K562 (cell line): ENCODE data around the gene ACSBG1. TPM values are rescaled to one million over a fixed set of nuclear protein-coding genes. Genes with fewer than 3 reads are reported as not detected.

Experiments used
- CTCFL ChIP-seq: IDR thresholded peaks from 2 replicates; pipeline ENCODE4 v1.6.1; 2011; ENCODE audit warnings: borderline replicate concordance, low read depth, mild to moderate bottlenecking, moderate library complexity, low read length; ENCODE audit not compliant: insufficient read depth, poor library complexity, severe bottlenecking
- E2F5 ChIP-seq: sonication (generic); formaldehyde crosslinking; IDR thresholded peaks from 2 replicates; pipeline ENCODE4 v1.8.0; 2022; ENCODE audit warnings: mild to moderate bottlenecking, missing genetic modification reagents
- HNRNPLL ChIP-seq: fragments of 200-400 bp; formaldehyde crosslinking; IDR thresholded peaks from 2 replicates; pipeline ENCODE4 v1.6.1; 2017; ENCODE audit warnings: low read length, low read depth, mild to moderate bottlenecking; ENCODE audit not compliant: poor library complexity, severe bottlenecking
- NFIC ChIP-seq: fragments of 450-650 bp; IDR thresholded peaks from 2 replicates; pipeline ENCODE4 v1.6.1; 2017; ENCODE audit warnings: mild to moderate bottlenecking, inconsistent platforms
- SIN3A ChIP-seq, 2 experiments: fragments of 150-350 bp in 1 of 2; IDR thresholded peaks; 2 replicates each; pipeline ENCODE4 v1.6.1; 2011 to 2016; ENCODE audit warnings: borderline replicate concordance in 2 of 2, low read depth in 2 of 2, low read length in 2 of 2, mild to moderate bottlenecking in 2 of 2, moderate library complexity in 2 of 2; ENCODE audit not compliant: control insufficient read depth in 1 of 2
- SRSF1 ChIP-seq: fragments of 200-400 bp; formaldehyde crosslinking; IDR thresholded peaks from 2 replicates; pipeline ENCODE4 v1.6.1; 2017; ENCODE audit warnings: mild to moderate bottlenecking, low read depth, low read length, moderate library complexity
- XRCC5 ChIP-seq: fragments of 200-400 bp; formaldehyde crosslinking; IDR thresholded peaks from 2 replicates; pipeline ENCODE4 v1.6.1; 2017; ENCODE audit warnings: low read depth, mild to moderate bottlenecking, low read length
- ZNF318 ChIP-seq, 2 experiments: fragments of 450-650 bp; IDR thresholded peaks; 2 replicates each; pipeline ENCODE4 v1.6.1; 2016; ENCODE audit warnings: mild to moderate bottlenecking in 2 of 2, borderline replicate concordance in 1 of 2, low read depth in 1 of 2, moderate library complexity in 1 of 2
- ZNF431 ChIP-seq: sonication (generic); formaldehyde crosslinking; IDR thresholded peaks from 2 replicates; pipeline ENCODE4 v1.8.0; 2022; ENCODE audit warnings: mild to moderate bottlenecking, missing genetic modification reagents
- polyA plus RNA-seq, 8 experiments: library from polyadenylated mRNA; depleted of rRNA in 4 of 8; stranded (reverse) in 5 of 8; unstranded in 3 of 8; fragments of >200 nt; fragmentation: Nextera tagmentation in 2 of 8; fragmentation: Illumina TruSeq in 1 of 8; extraction: Ambion mirVana in 2 of 8; extraction: Trizol in 1 of 8; gene quantifications; 2 replicates each; pipeline versions ENCODE4 v1.2.1 to v1.2.3, GENCODE V29; 2011 to 2014; ENCODE audit warnings: inconsistent platforms in 1 of 8, missing spikeins in 1 of 8
- total RNA-seq, 7 experiments: library from RNA; depleted of rRNA in 6 of 7; stranded (reverse); fragments of >200 nt in 6 of 7; fragmentation: Illumina TruSeq in 2 of 7; extraction: Trizol in 2 of 7; gene quantifications; 2 replicates each; pipeline versions ENCODE4 v1.2.1 to v1.2.3, GENCODE V29; 2011 to 2021; ENCODE audit warnings: low replicate concordance in 1 of 7
- TF ChIP-seq, protein P1 (sequence below), 3 experiments: IDR thresholded peaks in 2 of 3; conservative IDR thresholded peaks in 1 of 3; 2 replicates each; pipeline ENCODE4 v1.5.1; 2011 to 2012; ENCODE audit warnings: low read length in 3 of 3, mild to moderate bottlenecking in 3 of 3, control low read depth in 2 of 3, improper control_type of control experiment in 1 of 3, inconsistent platforms in 1 of 3, low read depth in 1 of 3, mixed read lengths in 1 of 3, moderate library complexity in 1 of 3; ENCODE audit not compliant: insufficient read depth in 2 of 3
- TF ChIP-seq, protein P2 (sequence below), 2 experiments: fragments of 450-650 bp in 1 of 2; sonication (generic) in 1 of 2; formaldehyde crosslinking; conservative IDR thresholded peaks; 2 replicates each; pipeline versions ENCODE4 v1.4.0 to v1.8.1; 2020 to 2022; ENCODE audit warnings: mild to moderate bottlenecking in 1 of 2, missing genetic modification reagents in 1 of 2

The ACSBG1 gene
- total and polyA plus RNA-seq, 9 of the 15 experiments (the other 6 are each of a cell fraction or from before 2014, with no cell fraction given): 0.36 to 6.4 (median 2.5) TPM

- TF ChIP-seq ZNF318 (IDR thresholded peaks at IDR 0.05; ENCODE audit: borderline replicate concordance in 1 of 2, low read depth in 1 of 2) (no peak), NFIC (no peak), HNRNPLL (no peak), SRSF1 (no peak), XRCC5 (no peak), ZNF431 (CRISPR knock-in tag) (no peak), CTCFL (peak; percentile 68), E2F5 (CRISPR knock-in tag) (no peak), SIN3A (IDR thresholded peaks at IDR 0.05; ENCODE audit: borderline replicate concordance in 2 of 2, control insufficient read depth in 1 of 2, low read depth in 2 of 2, low read length in 2 of 2) (no peak)
- TF ChIP-seq, protein P1, sequence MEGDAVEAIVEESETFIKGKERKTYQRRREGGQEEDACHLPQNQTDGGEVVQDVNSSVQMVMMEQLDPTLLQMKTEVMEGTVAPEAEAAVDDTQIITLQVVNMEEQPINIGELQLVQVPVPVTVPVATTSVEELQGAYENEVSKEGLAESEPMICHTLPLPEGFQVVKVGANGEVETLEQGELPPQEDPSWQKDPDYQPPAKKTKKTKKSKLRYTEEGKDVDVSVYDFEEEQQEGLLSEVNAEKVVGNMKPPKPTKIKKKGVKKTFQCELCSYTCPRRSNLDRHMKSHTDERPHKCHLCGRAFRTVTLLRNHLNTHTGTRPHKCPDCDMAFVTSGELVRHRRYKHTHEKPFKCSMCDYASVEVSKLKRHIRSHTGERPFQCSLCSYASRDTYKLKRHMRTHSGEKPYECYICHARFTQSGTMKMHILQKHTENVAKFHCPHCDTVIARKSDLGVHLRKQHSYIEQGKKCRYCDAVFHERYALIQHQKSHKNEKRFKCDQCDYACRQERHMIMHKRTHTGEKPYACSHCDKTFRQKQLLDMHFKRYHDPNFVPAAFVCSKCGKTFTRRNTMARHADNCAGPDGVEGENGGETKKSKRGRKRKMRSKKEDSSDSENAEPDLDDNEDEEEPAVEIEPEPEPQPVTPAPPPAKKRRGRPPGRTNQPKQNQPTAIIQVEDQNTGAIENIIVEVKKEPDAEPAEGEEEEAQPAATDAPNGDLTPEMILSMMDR (IDR thresholded peaks at IDR 0.05 in 2 of 3, conservative IDR thresholded peaks at IDR 0.05 in 1 of 3; ENCODE audit: insufficient read depth in 2 of 3, low read depth in 1 of 3, low read length in 3 of 3): peak; percentile 55 to 69 (median 62)
- TF ChIP-seq, protein P2, sequence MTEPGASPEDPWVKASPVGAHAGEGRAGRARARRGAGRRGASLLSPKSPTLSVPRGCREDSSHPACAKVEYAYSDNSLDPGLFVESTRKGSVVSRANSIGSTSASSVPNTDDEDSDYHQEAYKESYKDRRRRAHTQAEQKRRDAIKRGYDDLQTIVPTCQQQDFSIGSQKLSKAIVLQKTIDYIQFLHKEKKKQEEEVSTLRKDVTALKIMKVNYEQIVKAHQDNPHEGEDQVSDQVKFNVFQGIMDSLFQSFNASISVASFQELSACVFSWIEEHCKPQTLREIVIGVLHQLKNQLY (CRISPR knock-in tag; conservative IDR thresholded peaks at IDR 0.05): no peak
Measured at GRCh38 chr15:78242128-78242527, 7.8 kb upstream of the ACSBG1 start (continued).
